HepG2 (cell line): Measurements from ENCODE around the gene COMMD1. TPM values are rescaled to one million over a fixed set of nuclear protein-coding genes. Genes with fewer than 3 reads are reported as not detected.

Source experiments
- ATF2 ChIP-seq: sonication (generic); formaldehyde crosslinking; IDR thresholded peaks from 2 replicates; pipeline ENCODE4 v1.4.0; 2020; ENCODE audit warnings: missing genetic modification reagents
- FOXM1 ChIP-seq: sonication (generic); formaldehyde crosslinking; IDR thresholded peaks from 2 replicates; pipeline ENCODE4 v1.5.0; 2020; ENCODE audit warnings: missing genetic modification reagents
- HCFC1 ChIP-seq: fragments of 150-350 bp; IDR thresholded peaks from 2 replicates; pipeline ENCODE4 v1.6.1; 2014; ENCODE audit warnings: low read depth, low read length
- HOXA7 ChIP-seq: sonication (generic); formaldehyde crosslinking; IDR thresholded peaks from 2 replicates; pipeline ENCODE4 v1.8.1; 2022; ENCODE audit warnings: mild to moderate bottlenecking, missing genetic modification reagents, moderate library complexity
- MTA3 ChIP-seq: sonication (generic); formaldehyde crosslinking; IDR thresholded peaks from 2 replicates; pipeline ENCODE4 v1.4.0; 2020; ENCODE audit warnings: missing genetic modification reagents
- NFYB ChIP-seq: sonication (generic); formaldehyde crosslinking; IDR thresholded peaks from 2 replicates; pipeline ENCODE4 v1.4.0; 2020; ENCODE audit warnings: missing genetic modification reagents
- TBP ChIP-seq: sonication (generic); formaldehyde crosslinking; IDR thresholded peaks from 2 replicates; pipeline ENCODE4 v1.5.0; 2020; ENCODE audit warnings: missing genetic modification reagents
- ZBTB4 ChIP-seq: sonication (generic); formaldehyde crosslinking; IDR thresholded peaks from 2 replicates; pipeline ENCODE4 v1.4.0; 2020; ENCODE audit warnings: missing genetic modification reagents, mild to moderate bottlenecking, borderline replicate concordance
- ZBTB42 ChIP-seq: sonication (generic); formaldehyde crosslinking; IDR thresholded peaks from 2 replicates; pipeline ENCODE4 v1.5.0; 2020; ENCODE audit warnings: mild to moderate bottlenecking, missing genetic modification reagents
- ZNF333 ChIP-seq: sonication (generic); formaldehyde crosslinking; IDR thresholded peaks from 2 replicates; pipeline ENCODE4 v1.4.0; 2020; ENCODE audit warnings: mild to moderate bottlenecking, missing genetic modification reagents, borderline replicate concordance
- ZNF337 ChIP-seq: sonication (generic); formaldehyde crosslinking; IDR thresholded peaks from 2 replicates; pipeline ENCODE4 v1.5.1; 2020; ENCODE audit warnings: missing genetic modification reagents, low read depth, mild to moderate bottlenecking, borderline replicate concordance
- ZNF580 ChIP-seq: IDR thresholded peaks from 2 replicates; pipeline ENCODE4 v1.6.1; 2016; ENCODE audit warnings: low read depth, borderline replicate concordance
- polyA plus RNA-seq, 8 experiments: library from polyadenylated mRNA; depleted of rRNA in 3 of 8; stranded (reverse) in 7 of 8; unstranded in 1 of 8; fragments of >200 nt; fragmentation: Illumina TruSeq in 4 of 8; extraction: Trizol in 4 of 8; gene quantifications; 2 replicates each; pipeline versions ENCODE4 v1.2.1 to v1.2.3, GENCODE V29; 2011 to 2016; ENCODE audit warnings: low read depth in 4 of 8, missing spikeins in 1 of 8, mixed read lengths in 1 of 8; ENCODE audit not compliant: insufficient read depth in 1 of 8
- total RNA-seq, 5 experiments: library from RNA; depleted of rRNA; stranded (reverse); fragments of >200 nt; fragmentation: Illumina TruSeq; extraction: Trizol; gene quantifications; 2 replicates each; pipeline ENCODE4 v1.2.3, GENCODE V29; 2016; ENCODE audit warnings: low read depth in 1 of 5

The COMMD1 gene
- total and polyA plus RNA-seq, 2 of the 13 experiments (the other 11 are each of a cell fraction or from before 2014, with no cell fraction given): 25.7 to 105 TPM

- TF ChIP-seq NFYB (CRISPR knock-in tag): 0 out of 2 replicates have a peak, but pooled peaks have one; percentile 28
- peak; percentile 66; the same call in 1 of the 2 replicates for TF ChIP-seq ZNF337 (CRISPR knock-in tag)
- TF ChIP-seq FOXM1 (CRISPR knock-in tag): no peak
- TF ChIP-seq HOXA7 (CRISPR knock-in tag): no peak
- TF ChIP-seq ZBTB4 (CRISPR knock-in tag): peak; percentile 76; the same call in 1 of the 2 replicates
- TF ChIP-seq ATF2 (CRISPR knock-in tag): peak; percentile 70; the same call in 1 of the 2 replicates
- TF ChIP-seq TBP (CRISPR knock-in tag): no peak; the same call in 1 of the 2 replicates
- TF ChIP-seq ZBTB42 (CRISPR knock-in tag): 0 out of 2 replicates have a peak, but pooled peaks have one; percentile 67
- no peak for TF ChIP-seq MTA3
- TF ChIP-seq HCFC1: no peak
- TF ChIP-seq ZNF580: peak; percentile 83; the same call in 1 of the 2 replicates
- TF ChIP-seq ZNF333: peak; percentile 65; the same call in 1 of the 2 replicates
- TF ChIP-seq, all 625 proteins: peak for 322
Observed at GRCh38 chr2:61905372-61906185, at the start of gene COMMD1 (continued).
